H9 (cell line): ENCODE results near the gene LIPC. TPM values are rescaled to one million over a fixed set of nuclear protein-coding genes. Genes with fewer than 3 reads are reported as not detected.

ENCODE experiments used
- DNase-seq: peaks from one replicate; pipeline ENCODE4 v3.0.0-alpha.2; 2017
- H2AFZ ChIP-seq: one replicate; pipeline ENCODE4 v1.6.1; 2013; ENCODE audit warnings: mild to moderate bottlenecking, low read length, control low read depth, moderate library complexity
- H2AK5ac ChIP-seq: 2 replicates; pipeline ENCODE4 v1.6.1; 2013; ENCODE audit warnings: low read length, control low read depth, mixed read lengths; ENCODE audit not compliant: insufficient read length
- H2BK120ac ChIP-seq: one replicate; pipeline ENCODE4 v1.6.1; 2013; ENCODE audit warnings: low read depth, mild to moderate bottlenecking, low read length, control low read depth, inconsistent platforms; ENCODE audit not compliant: poor library complexity, severe bottlenecking
- H2BK12ac ChIP-seq: 2 replicates; pipeline ENCODE4 v1.6.1; 2013; ENCODE audit warnings: low read length, control low read depth, mixed read lengths, low read depth; ENCODE audit not compliant: insufficient read length
- H2BK15ac ChIP-seq: 2 replicates; pipeline ENCODE4 v1.6.1; 2013; ENCODE audit warnings: low read depth, low read length, control low read depth
- H2BK20ac ChIP-seq: one replicate; pipeline ENCODE4 v1.6.1; 2013; ENCODE audit warnings: low read depth, mild to moderate bottlenecking, low read length, control low read depth, inconsistent platforms; ENCODE audit not compliant: poor library complexity, severe bottlenecking
- H2BK5ac ChIP-seq: 2 replicates; pipeline ENCODE4 v1.6.1; 2013; ENCODE audit warnings: low read length, control low read depth, mixed read lengths; ENCODE audit not compliant: insufficient read length
- H3K14ac ChIP-seq: 2 replicates; pipeline ENCODE4 v1.6.1; 2013; ENCODE audit warnings: low read length, control low read depth; ENCODE audit not compliant: insufficient read depth
- H3K18ac ChIP-seq: 2 replicates; pipeline ENCODE4 v1.6.1; 2013; ENCODE audit warnings: low read depth, mild to moderate bottlenecking, mixed read lengths, low read length, control low read depth; ENCODE audit not compliant: insufficient read length
- H3K23ac ChIP-seq: 2 replicates; pipeline ENCODE4 v1.6.1; 2013; ENCODE audit warnings: low read length, control low read depth, mixed read lengths, low read depth; ENCODE audit not compliant: insufficient read length
- H3K23me2 ChIP-seq: 2 replicates; pipeline ENCODE4 v1.6.1; 2013; ENCODE audit warnings: low read depth, mild to moderate bottlenecking, mixed read lengths, low read length, control low read depth; ENCODE audit not compliant: insufficient read length, poor library complexity, severe bottlenecking
- H3K27ac ChIP-seq: 2 replicates; pipeline ENCODE4 v1.5.1; 2013; ENCODE audit warnings: low read length, control low read depth, mixed read lengths, low read depth; ENCODE audit not compliant: insufficient read length
- H3K27me3 ChIP-seq: 2 replicates; pipeline ENCODE4 v1.6.1; 2013; ENCODE audit warnings: low read length, control low read depth, inconsistent platforms; ENCODE audit not compliant: insufficient read depth
- H3K4ac ChIP-seq: 2 replicates; pipeline ENCODE4 v1.6.1; 2013; ENCODE audit warnings: low read depth, mild to moderate bottlenecking, control low read depth, inconsistent platforms, low read length, moderate library complexity
- H3K4me1 ChIP-seq: 2 replicates; pipeline ENCODE4 v1.6.1; 2013; ENCODE audit warnings: low read length, control low read depth, inconsistent platforms; ENCODE audit not compliant: insufficient read depth
- H3K4me2 ChIP-seq: 2 replicates; pipeline ENCODE4 v1.6.1; 2013; ENCODE audit warnings: low read length, control low read depth, mixed read lengths; ENCODE audit not compliant: insufficient read length, insufficient read depth
- H3K56ac ChIP-seq: 2 replicates; pipeline ENCODE4 v1.6.1; 2013; ENCODE audit warnings: low read depth, mild to moderate bottlenecking, mixed read lengths, low read length, control low read depth; ENCODE audit not compliant: insufficient read length
- H3K79me1 ChIP-seq: 2 replicates; pipeline ENCODE4 v1.6.1; 2013; ENCODE audit warnings: low read depth, mild to moderate bottlenecking, moderate library complexity, low read length, control low read depth, inconsistent platforms; ENCODE audit not compliant: insufficient read depth, poor library complexity, severe bottlenecking
- H3K79me2 ChIP-seq: 2 replicates; pipeline ENCODE4 v1.6.1; 2013; ENCODE audit warnings: low read length, control low read depth, inconsistent platforms; ENCODE audit not compliant: insufficient read depth
- H3K9ac ChIP-seq: 2 replicates; pipeline ENCODE4 v1.6.1; 2013; ENCODE audit warnings: low read length, control low read depth, mixed read lengths; ENCODE audit not compliant: insufficient read length; ENCODE audit errors: extremely low read depth
- H3K9me3 ChIP-seq: one replicate; pipeline ENCODE4 v1.6.1; 2013; ENCODE audit warnings: low read depth, low read length, inconsistent platforms; ENCODE audit not compliant: control insufficient read depth
- H3T11ph ChIP-seq: one replicate; pipeline ENCODE4 v1.6.1; 2013; ENCODE audit warnings: mild to moderate bottlenecking, low read length, control low read depth, inconsistent platforms
- H4K20me1 ChIP-seq: one replicate; pipeline ENCODE4 v1.6.1; 2013; ENCODE audit not compliant: control insufficient read depth, insufficient read length, insufficient read depth
- H4K5ac ChIP-seq: 2 replicates; pipeline ENCODE4 v1.6.1; 2013; ENCODE audit warnings: low read depth, mild to moderate bottlenecking, mixed read lengths, low read length, control low read depth; ENCODE audit not compliant: insufficient read length
- H4K8ac ChIP-seq: replicated peaks from 2 replicates; pipeline ENCODE4 v1.6.1; 2013; ENCODE audit warnings: low read length, control low read depth, mixed read lengths, low read depth; ENCODE audit not compliant: insufficient read length
- H4K91ac ChIP-seq: 2 replicates; pipeline ENCODE4 v1.6.1; 2013; ENCODE audit warnings: low read depth, mild to moderate bottlenecking, moderate library complexity, mixed read lengths, low read length, control low read depth; ENCODE audit not compliant: insufficient read length
- H3K27ac Mint-ChIP-seq, 3 experiments: 2 replicates in 2 of 3; 3 replicates in 1 of 3; pipeline ENCODE4 v1.8.0; 2020 to 2021; ENCODE audit warnings: mixed read lengths in 3 of 3, mild to moderate bottlenecking in 1 of 3, moderate library complexity in 1 of 3
- H3K27me3 Mint-ChIP-seq: 2 replicates; pipeline ENCODE4 v1.8.0; 2021; ENCODE audit warnings: low read depth, mild to moderate bottlenecking, moderate library complexity, mixed read lengths
- H3K36me3 Mint-ChIP-seq, 3 experiments: 2 replicates in 2 of 3; 3 replicates in 1 of 3; pipeline ENCODE4 v1.8.0; 2020 to 2021; ENCODE audit warnings: low read depth in 3 of 3, mixed read lengths in 3 of 3; ENCODE audit not compliant: insufficient read depth in 1 of 3
- H3K4me1 Mint-ChIP-seq, 2 experiments: 2 replicates each; pipeline ENCODE4 v1.8.0; 2020; ENCODE audit warnings: mixed read lengths in 2 of 2
- H3K4me3 Mint-ChIP-seq, 2 experiments: 2 replicates in 1 of 2; 3 replicates in 1 of 2; pipeline ENCODE4 v1.8.0; 2020 to 2021; ENCODE audit warnings: mild to moderate bottlenecking in 2 of 2, mixed read lengths in 2 of 2, moderate library complexity in 1 of 2
- H3K9me3 Mint-ChIP-seq, 2 experiments: 2 replicates in 1 of 2; 3 replicates in 1 of 2; pipeline ENCODE4 v1.8.0; 2020; ENCODE audit warnings: mild to moderate bottlenecking in 2 of 2, mixed read lengths in 2 of 2, moderate library complexity in 1 of 2
- CTCF ChIP-seq: fragments of 200-600 bp; sonication (generic); conservative IDR thresholded peaks from 3 replicates; pipeline ENCODE4 v1.8.0; 2021; ENCODE audit warnings: antibody characterized with exemption, mild to moderate bottlenecking
- WGBS: extraction: QIAGEN DNeasy Blood & Tissue Kit; methylation state at CpG from one replicate; pipeline ENCODE4 v1.1.7; 2013; ENCODE audit warnings: missing lambda C conversion rate, low lambda C conversion rate, mixed read lengths; ENCODE audit not compliant: insufficient read length; ENCODE audit errors: extremely low coverage; 5-methylcytosine and 5-hydroxymethylcytosine counted together
- total RNA-seq: library from RNA; stranded (reverse); gene quantifications from 2 replicates; pipeline ENCODE4 v1.2.1, GENCODE V29; 2021

LIPC gene
- total RNA-seq, 1 experiment from 2014 or later, result not detected

- no peak overlapping the region for H3K18ac ChIP-seq
- no peaks in the 10 kb centered on the region for H3K27me3 ChIP-seq
- WGBS, result no CpG with 5 or more reads among the region's 9 CpGs
- no peaks in the 10 kb centered on the region for H4K20me1 ChIP-seq
- no peaks in the 10 kb centered on the region; a peak in 1 of 7 replicates for H3K36me3 Mint-ChIP-seq
- DNase-seq, result no peak
- no peak overlapping the region for H3K4me2 ChIP-seq
- no peak overlapping the region for H3K56ac ChIP-seq
- no peaks in the 10 kb centered on the region; the same call in 1 of the 2 replicates for H3K27me3 Mint-ChIP-seq
- H3K4me1 ChIP-seq, result peaks cover 3% of the 10 kb centered on the region; the same call in 1 of the 2 replicates
- H3T11ph ChIP-seq, result no peak overlapping the region
- no peak overlapping the region for H3K4me3 Mint-ChIP-seq
- H3K9ac ChIP-seq, result no peak overlapping the region
- no peak overlapping the region for H3K27ac Mint-ChIP-seq
- no peak overlapping the region for H3K4ac ChIP-seq
- H2AFZ ChIP-seq, result no peak overlapping the region
- no peak overlapping the region for H4K5ac ChIP-seq
- no peak overlapping the region for H4K91ac ChIP-seq
- H4K8ac ChIP-seq, result no peak overlapping the region
- no peak overlapping the region for H2BK12ac ChIP-seq
- no peak for TF ChIP-seq CTCF
- H3K9me3 Mint-ChIP-seq, result peaks cover 2 to 3% of the 10 kb centered on the region in 2 experiments; a peak in 1 of 5 replicates
- no peak overlapping the region for H3K14ac ChIP-seq
- no peaks in the 10 kb centered on the region for H3K79me1 ChIP-seq
- H3K23me2 ChIP-seq, result no peaks in the 10 kb centered on the region
- H2BK5ac ChIP-seq, result no peak overlapping the region
- H2AK5ac ChIP-seq, result no peak overlapping the region
- H2BK120ac ChIP-seq, result no peak overlapping the region
- no peaks in the 10 kb centered on the region for H3K9me3 ChIP-seq
- H2BK20ac ChIP-seq, result no peak overlapping the region
- peaks cover 22 to 23% of the 10 kb centered on the region in 2 experiments for H3K4me1 Mint-ChIP-seq
- no peaks in the 10 kb centered on the region for H3K79me2 ChIP-seq
- no peak overlapping the region for H3K23ac ChIP-seq
- no peak overlapping the region for H3K27ac ChIP-seq
- no peak overlapping the region for H2BK15ac ChIP-seq
Observed at GRCh38 chr15:58517682-58518525, 86.1 kb downstream of the LIPC start.
